ENCODE data around the gene MUC4. TPM values are rescaled to one million over a fixed set of nuclear protein-coding genes. Genes with fewer than 3 reads are reported as not detected.
A peak's percentile ranks its signal among the peaks of the same experiment; 100 is the strongest.
"Not testable (repeated sequence)": the region's sequence is repeated elsewhere in the genome, so short reads cannot be mapped to it uniquely, and the experiment has no call there.

The MUC4 gene
- total and polyA plus RNA-seq, 4 donors: 0.59 to 6.3 (median 2.0) TPM

GRCh38 chr3:195823280-195823679 lies 11.6 kb upstream of the MUC4 start:
- peak in 1 of 6 donors; percentile 51 for DNase-seq (ENCODE audit: low read depth in 4 of 6, low spot score in 6 of 6)
- Histone ChIP-seq H3K4me3 (ENCODE audit: low read depth, low read length) (no peak overlapping the region), H3K9me3 (ENCODE audit: control insufficient read depth, insufficient read depth, low read length) (no peaks in the 10 kb centered on the region), H3K27me3 (ENCODE audit: control insufficient read depth, insufficient read depth, low read length) (no peaks in the 10 kb centered on the region), H3K36me3 (ENCODE audit: control insufficient read depth, insufficient read depth, low read length) (no peaks in the 10 kb centered on the region), H3K27ac (ENCODE audit: low read depth, low read length) (no peak overlapping the region), H3K4me1 (ENCODE audit: control insufficient read depth, insufficient read depth, low read length) (no peaks in the 10 kb centered on the region)
- WGBS (ENCODE audit: insufficient coverage): 49% methylated on average over 9 of the region's 10 CpGs

GRCh38 chr3:195822131-195822696 lies 10.5 kb upstream of the MUC4 start:
- WGBS (ENCODE audit: insufficient coverage): 92% methylated on average over 14 of the region's 16 CpGs
- H3K4me3 ChIP-seq (ENCODE audit: low read depth, low read length): no peak overlapping the region
- H3K4me1 ChIP-seq (ENCODE audit: control insufficient read depth, insufficient read depth, low read length): no peaks in the 10 kb centered on the region
- no peak for DNase-seq (ENCODE audit: low read depth in 4 of 6, low spot score in 6 of 6)
- no peak overlapping the region for H3K27ac ChIP-seq (ENCODE audit: low read depth, low read length)
- H3K27me3 ChIP-seq (ENCODE audit: control insufficient read depth, insufficient read depth, low read length): no peaks in the 10 kb centered on the region
- no peaks in the 10 kb centered on the region for H3K9me3 ChIP-seq (ENCODE audit: control insufficient read depth, insufficient read depth, low read length)
- no peaks in the 10 kb centered on the region for H3K36me3 ChIP-seq (ENCODE audit: control insufficient read depth, insufficient read depth, low read length)

GRCh38 chr3:195821403-195822130 lies 9.8 kb upstream of the MUC4 start:
- no peaks in the 10 kb centered on the region for H3K27me3 ChIP-seq (ENCODE audit: control insufficient read depth, insufficient read depth, low read length)
- no peak overlapping the region for H3K4me3 ChIP-seq (ENCODE audit: low read depth, low read length)
- H3K9me3 ChIP-seq (ENCODE audit: control insufficient read depth, insufficient read depth, low read length): no peaks in the 10 kb centered on the region
- DNase-seq (ENCODE audit: low read depth in 4 of 6, low spot score in 6 of 6): no peak
- no peaks in the 10 kb centered on the region for H3K4me1 ChIP-seq (ENCODE audit: control insufficient read depth, insufficient read depth, low read length)
- no peak overlapping the region for H3K27ac ChIP-seq (ENCODE audit: low read depth, low read length)
- 94% methylated on average over 15 of the region's 21 CpGs for WGBS (ENCODE audit: insufficient coverage)
- no peaks in the 10 kb centered on the region for H3K36me3 ChIP-seq (ENCODE audit: control insufficient read depth, insufficient read depth, low read length)

DNA sequence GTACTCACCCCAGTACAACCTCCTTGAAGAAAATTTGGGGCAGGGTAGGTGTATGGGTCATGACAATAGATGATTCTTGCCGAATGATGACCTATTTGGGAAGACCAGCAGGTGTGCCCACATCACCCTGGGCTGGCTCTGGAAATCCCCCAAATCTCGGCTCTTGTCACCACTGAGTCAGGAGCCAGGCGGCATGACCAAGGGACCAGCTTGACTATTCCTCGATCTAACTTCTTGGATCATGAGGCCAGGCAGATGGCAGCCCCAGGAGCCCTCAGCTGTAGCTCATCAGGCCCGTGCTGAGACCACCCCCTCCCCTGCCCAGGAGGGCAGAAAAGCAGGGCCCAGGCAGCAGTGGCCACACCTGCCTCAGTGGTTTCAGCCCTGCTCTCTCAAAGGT lies 9.2 kb upstream of the MUC4 start:
- Histone ChIP-seq H3K9me3 (ENCODE audit: control insufficient read depth, insufficient read depth, low read length) (no peaks in the 10 kb centered on the region), H3K4me3 (ENCODE audit: low read depth, low read length) (no peak overlapping the region), H3K4me1 (ENCODE audit: control insufficient read depth, insufficient read depth, low read length) (no peaks in the 10 kb centered on the region), H3K27me3 (ENCODE audit: control insufficient read depth, insufficient read depth, low read length) (no peaks in the 10 kb centered on the region), H3K27ac (ENCODE audit: low read depth, low read length) (no peak overlapping the region), H3K36me3 (ENCODE audit: control insufficient read depth, insufficient read depth, low read length) (no peaks in the 10 kb centered on the region)
- 78% methylated on average over 5 of the region's 5 CpGs for WGBS (ENCODE audit: insufficient coverage)
- no peak for DNase-seq (ENCODE audit: low read depth in 4 of 6, low spot score in 6 of 6)

GRCh38 chr3:195820186-195820585 lies 8.5 kb upstream of the MUC4 start:
- H3K27me3 ChIP-seq (ENCODE audit: control insufficient read depth, insufficient read depth, low read length): no peaks in the 10 kb centered on the region
- H3K36me3 ChIP-seq (ENCODE audit: control insufficient read depth, insufficient read depth, low read length): no peaks in the 10 kb centered on the region
- no peaks in the 10 kb centered on the region for H3K4me1 ChIP-seq (ENCODE audit: control insufficient read depth, insufficient read depth, low read length)
- 65% methylated on average over 8 of the region's 8 CpGs for WGBS (ENCODE audit: insufficient coverage)
- DNase-seq (ENCODE audit: low read depth in 4 of 6, low spot score in 6 of 6): no peak
- H3K27ac ChIP-seq (ENCODE audit: low read depth, low read length): no peak overlapping the region
- no peaks in the 10 kb centered on the region for H3K9me3 ChIP-seq (ENCODE audit: control insufficient read depth, insufficient read depth, low read length)
- no peak overlapping the region for H3K4me3 ChIP-seq (ENCODE audit: low read depth, low read length)

GRCh38 chr3:195818301-195818700 lies 6.6 kb upstream of the MUC4 start:
- Histone ChIP-seq H3K36me3 (ENCODE audit: control insufficient read depth, insufficient read depth, low read length) (no peaks in the 10 kb centered on the region), H3K9me3 (ENCODE audit: control insufficient read depth, insufficient read depth, low read length) (no peaks in the 10 kb centered on the region), H3K4me3 (ENCODE audit: low read depth, low read length) (no peak overlapping the region), H3K4me1 (ENCODE audit: control insufficient read depth, insufficient read depth, low read length) (no peaks in the 10 kb centered on the region), H3K27me3 (ENCODE audit: control insufficient read depth, insufficient read depth, low read length) (no peaks in the 10 kb centered on the region), H3K27ac (ENCODE audit: low read depth, low read length) (no peak overlapping the region)
- no peak for DNase-seq (ENCODE audit: low read depth in 4 of 6, low spot score in 6 of 6)
- WGBS (ENCODE audit: insufficient coverage): 87% methylated on average over 17 of the region's 21 CpGs

- no peak for DNase-seq (ENCODE audit: low read depth in 4 of 6, low spot score in 6 of 6)
- Histone ChIP-seq H3K9me3 (ENCODE audit: control insufficient read depth, insufficient read depth, low read length) (no peaks in the 10 kb centered on the region), H3K4me3 (ENCODE audit: low read depth, low read length) (no peak overlapping the region), H3K4me1 (ENCODE audit: control insufficient read depth, insufficient read depth, low read length) (no peaks in the 10 kb centered on the region), H3K36me3 (ENCODE audit: control insufficient read depth, insufficient read depth, low read length) (no peaks in the 10 kb centered on the region), H3K27ac (ENCODE audit: low read depth, low read length) (no peak overlapping the region), H3K27me3 (ENCODE audit: control insufficient read depth, insufficient read depth, low read length) (peaks cover under 1% of the 10 kb centered on the region)
- WGBS (ENCODE audit: insufficient coverage): 90% methylated on average over 16 of the region's 17 CpGs
These were observed 5.9 kb upstream of the MUC4 start for GRCh38 chr3:195817578-195818135.

- not testable (repeated sequence) for H3K27ac ChIP-seq (ENCODE audit: low read depth, low read length); H3K4me3 ChIP-seq (ENCODE audit: low read depth, low read length); H3K9me3 ChIP-seq (ENCODE audit: control insufficient read depth, insufficient read depth, low read length); H3K36me3 ChIP-seq (ENCODE audit: control insufficient read depth, insufficient read depth, low read length); DNase-seq (ENCODE audit: low read depth in 4 of 6, low spot score in 6 of 6); H3K4me1 ChIP-seq (ENCODE audit: control insufficient read depth, insufficient read depth, low read length)
- 96% methylated on average over 23 of the region's 23 CpGs for whole genome bisulfite sequencing (ENCODE audit: insufficient coverage)
- H3K27me3 ChIP-seq (ENCODE audit: control insufficient read depth, insufficient read depth, low read length): peaks cover 11% of the 10 kb centered on the region
These were observed 4.7 kb upstream of the MUC4 start for GRCh38 chr3:195816276-195816913.

DNA sequence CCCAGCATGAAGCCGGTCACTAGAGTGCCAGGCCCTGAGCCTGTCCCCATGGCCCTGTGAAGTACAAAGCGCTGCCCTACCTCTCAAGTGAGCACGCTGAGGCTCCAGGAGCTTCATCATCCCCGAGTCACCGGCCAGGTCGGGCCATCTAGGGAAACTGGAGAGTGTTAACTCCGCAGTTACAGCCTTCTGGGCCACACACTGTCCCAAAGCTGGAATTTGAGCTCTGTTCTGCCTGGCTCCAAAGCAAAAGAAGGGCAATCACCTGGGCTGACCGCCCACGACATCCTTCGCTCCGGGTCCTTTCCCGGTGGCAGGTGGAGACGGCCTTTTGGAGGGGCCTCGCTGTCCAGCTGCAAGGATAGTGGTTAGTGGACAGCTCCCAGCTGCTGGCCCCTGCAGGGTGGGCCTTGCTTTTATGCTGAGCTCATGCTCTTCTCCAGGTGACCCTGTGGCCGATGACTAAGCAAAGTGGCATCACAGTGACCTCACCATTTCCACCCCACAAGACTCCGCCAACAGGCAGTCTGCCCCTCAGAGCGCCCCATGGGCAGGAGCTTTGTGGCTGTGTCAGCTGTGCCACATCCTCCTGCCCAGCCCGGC lies 3.5 kb upstream of the MUC4 start:
- Histone ChIP-seq H3K27ac (ENCODE audit: low read depth, low read length) (no peak overlapping the region), H3K4me3 (ENCODE audit: low read depth, low read length) (no peak overlapping the region), H3K36me3 (ENCODE audit: control insufficient read depth, insufficient read depth, low read length) (no peaks in the 10 kb centered on the region), H3K27me3 (ENCODE audit: control insufficient read depth, insufficient read depth, low read length) (peaks cover 18% of the 10 kb centered on the region), H3K9me3 (ENCODE audit: control insufficient read depth, insufficient read depth, low read length) (no peaks in the 10 kb centered on the region), H3K4me1 (ENCODE audit: control insufficient read depth, insufficient read depth, low read length) (no peaks in the 10 kb centered on the region)
- no peak for DNase-seq (ENCODE audit: low read depth in 4 of 6, low spot score in 6 of 6)
- WGBS (ENCODE audit: insufficient coverage): 82% methylated on average over 17 of the region's 18 CpGs

Data from spinal cord (tissue), 10 donors.